NB4 (cell line): ENCODE results near the gene ANKS1B.

Experiments
- DNase-seq: peaks from one replicate; pipeline ENCODE4 v3.0.0; 2010; ENCODE audit warnings: low read depth
- H3K4me3 ChIP-seq: one replicate; pipeline ENCODE4 v1.5.1; 2011; ENCODE audit warnings: mild to moderate bottlenecking, low read depth, low read length, moderate library complexity
- MYC ChIP-seq: IDR thresholded peaks from 2 replicates; pipeline ENCODE4 v1.6.1; 2011; ENCODE audit warnings: low read depth, low read length
- POLR2A ChIP-seq: IDR thresholded peaks from 2 replicates; pipeline ENCODE4 v1.6.1; 2011; ENCODE audit warnings: mild to moderate bottlenecking; ENCODE audit not compliant: insufficient read length; ENCODE audit errors: extremely low read depth
- TF ChIP-seq, protein P1 (sequence below): IDR thresholded peaks from one replicate; pipeline ENCODE4 v1.5.1; 2012; ENCODE audit warnings: low read depth, low read length
- TF ChIP-seq, protein P2 (sequence below): IDR thresholded peaks from 2 replicates; pipeline ENCODE4 v1.6.1; 2011; ENCODE audit warnings: low read depth, low read length

ANKS1B gene

DNA sequence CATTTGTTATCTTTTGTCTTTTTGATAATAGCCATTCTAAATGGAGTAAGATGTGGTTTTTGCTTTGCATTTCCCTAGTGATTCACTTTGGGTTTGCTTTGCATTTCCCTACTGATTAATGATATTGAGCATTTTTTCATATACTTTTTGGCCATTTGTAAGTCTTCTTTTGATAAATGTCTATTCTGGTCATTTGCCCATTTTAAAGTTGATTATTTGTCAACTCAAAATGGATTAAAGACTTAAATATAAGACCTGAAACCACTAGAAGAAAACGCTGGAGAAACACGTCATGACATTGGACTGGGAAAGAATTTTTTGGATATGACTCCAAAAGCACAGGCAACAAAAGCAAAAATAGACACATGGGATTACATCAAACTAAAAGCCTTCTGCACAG lies 1191.6 kb downstream of the ANKS1B start:
- DNase-seq, result no peak
- TF ChIP-seq, protein P1, sequence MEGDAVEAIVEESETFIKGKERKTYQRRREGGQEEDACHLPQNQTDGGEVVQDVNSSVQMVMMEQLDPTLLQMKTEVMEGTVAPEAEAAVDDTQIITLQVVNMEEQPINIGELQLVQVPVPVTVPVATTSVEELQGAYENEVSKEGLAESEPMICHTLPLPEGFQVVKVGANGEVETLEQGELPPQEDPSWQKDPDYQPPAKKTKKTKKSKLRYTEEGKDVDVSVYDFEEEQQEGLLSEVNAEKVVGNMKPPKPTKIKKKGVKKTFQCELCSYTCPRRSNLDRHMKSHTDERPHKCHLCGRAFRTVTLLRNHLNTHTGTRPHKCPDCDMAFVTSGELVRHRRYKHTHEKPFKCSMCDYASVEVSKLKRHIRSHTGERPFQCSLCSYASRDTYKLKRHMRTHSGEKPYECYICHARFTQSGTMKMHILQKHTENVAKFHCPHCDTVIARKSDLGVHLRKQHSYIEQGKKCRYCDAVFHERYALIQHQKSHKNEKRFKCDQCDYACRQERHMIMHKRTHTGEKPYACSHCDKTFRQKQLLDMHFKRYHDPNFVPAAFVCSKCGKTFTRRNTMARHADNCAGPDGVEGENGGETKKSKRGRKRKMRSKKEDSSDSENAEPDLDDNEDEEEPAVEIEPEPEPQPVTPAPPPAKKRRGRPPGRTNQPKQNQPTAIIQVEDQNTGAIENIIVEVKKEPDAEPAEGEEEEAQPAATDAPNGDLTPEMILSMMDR, result no peak
- TF ChIP-seq MYC (no peak), POLR2A (no peak)
- TF ChIP-seq, protein P2, sequence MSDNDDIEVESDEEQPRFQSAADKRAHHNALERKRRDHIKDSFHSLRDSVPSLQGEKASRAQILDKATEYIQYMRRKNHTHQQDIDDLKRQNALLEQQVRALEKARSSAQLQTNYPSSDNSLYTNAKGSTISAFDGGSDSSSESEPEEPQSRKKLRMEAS, result no peak
- H3K4me3 ChIP-seq, result no peak overlapping the region

DNA sequence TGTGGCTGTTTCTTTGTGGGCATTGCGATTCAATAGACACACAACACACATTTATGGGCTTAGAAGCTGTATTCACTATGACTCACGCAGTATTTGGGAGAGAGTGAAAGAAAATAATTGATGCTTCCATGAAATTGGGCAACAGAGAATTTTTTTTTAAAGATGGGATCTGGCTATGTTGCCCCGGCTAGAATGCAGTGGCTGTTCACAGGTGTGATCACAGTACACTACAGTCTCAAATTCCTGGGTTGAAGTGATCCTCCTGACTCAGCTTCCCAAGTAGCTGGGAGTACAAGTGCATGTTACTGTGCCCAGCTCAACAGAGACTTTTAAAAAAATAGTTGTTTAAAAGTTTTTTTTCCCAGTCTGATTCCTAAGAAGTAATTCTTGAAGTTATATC lies 1193.3 kb downstream of the ANKS1B start:
- TF ChIP-seq, protein P2, result no peak
- TF ChIP-seq POLR2A (no peak), MYC (no peak)
- TF ChIP-seq, protein P1, result no peak
- H3K4me3 ChIP-seq, result no peak overlapping the region
- no peak for DNase-seq

DNA sequence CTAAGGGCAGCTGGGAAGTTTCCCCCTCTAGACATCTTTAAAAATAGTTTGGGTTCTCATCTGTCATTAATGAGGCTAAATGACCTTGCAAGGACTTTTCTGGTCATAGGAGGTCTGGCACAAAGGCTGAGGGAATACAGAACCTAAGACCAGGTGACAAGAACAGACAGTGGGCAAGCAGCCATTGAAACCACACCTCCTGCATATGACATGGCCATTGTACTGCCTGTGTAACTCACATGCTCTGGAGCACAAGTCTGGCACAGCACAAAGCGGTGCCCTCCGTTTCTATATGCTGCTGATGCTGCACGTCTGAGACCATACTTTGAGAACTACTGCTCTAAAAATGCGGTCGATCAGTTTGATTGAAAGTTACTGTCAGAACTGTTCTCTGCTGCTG lies 1196.3 kb downstream of the ANKS1B start:
- no peak for DNase-seq
- TF ChIP-seq MYC, result no peak
- TF ChIP-seq, protein P2, result no peak
- TF ChIP-seq, protein P1, result no peak
- H3K4me3 ChIP-seq, result no peak overlapping the region

DNA sequence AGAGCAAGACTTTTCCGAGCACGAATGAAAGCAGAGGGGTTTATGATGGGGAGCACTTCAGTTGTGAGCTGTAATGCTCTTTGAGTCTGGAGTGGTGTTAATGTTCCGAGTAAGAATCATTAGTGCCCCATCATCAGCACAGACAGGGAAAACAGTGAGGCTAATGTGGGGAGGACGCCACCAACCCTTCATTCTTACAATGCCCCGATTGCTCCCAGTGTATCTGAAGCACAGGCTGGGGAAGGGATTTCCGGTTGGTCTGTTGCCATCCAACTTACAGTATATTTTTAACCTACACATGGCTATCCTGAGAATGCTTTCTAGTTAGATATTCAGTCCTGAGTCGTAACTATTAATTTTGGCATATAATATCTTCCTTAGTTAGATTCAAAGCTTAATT lies 1198.1 kb downstream of the ANKS1B start:
- no peak overlapping the region for H3K4me3 ChIP-seq
- DNase-seq, result no peak
- TF ChIP-seq POLR2A (no peak), MYC (no peak)

DNA sequence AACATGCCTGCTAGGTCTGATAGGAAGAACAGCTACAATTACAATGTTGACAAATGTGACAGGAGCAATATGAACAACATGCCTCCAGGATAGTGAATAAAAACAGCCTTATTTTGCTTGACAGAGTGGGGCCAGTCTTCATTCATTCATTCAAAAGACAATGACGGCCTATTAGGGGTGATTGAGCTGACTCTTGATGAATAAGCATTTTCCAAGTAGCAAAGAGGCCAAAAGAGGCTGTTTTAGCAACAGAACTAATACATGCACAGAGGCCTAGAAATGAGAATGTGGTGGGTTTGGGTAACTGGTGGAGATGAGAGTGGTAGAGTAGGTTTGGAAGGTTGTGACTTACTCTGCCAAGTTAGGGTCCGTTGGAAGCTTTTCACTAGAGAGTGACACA lies 1201.3 kb downstream of the ANKS1B start:
- no peak for DNase-seq
- H3K4me3 ChIP-seq, result no peak overlapping the region
- TF ChIP-seq, protein P2, result no peak
- TF ChIP-seq POLR2A, result no peak
- TF ChIP-seq MYC, result no peak
- TF ChIP-seq, protein P1, result no peak

DNA sequence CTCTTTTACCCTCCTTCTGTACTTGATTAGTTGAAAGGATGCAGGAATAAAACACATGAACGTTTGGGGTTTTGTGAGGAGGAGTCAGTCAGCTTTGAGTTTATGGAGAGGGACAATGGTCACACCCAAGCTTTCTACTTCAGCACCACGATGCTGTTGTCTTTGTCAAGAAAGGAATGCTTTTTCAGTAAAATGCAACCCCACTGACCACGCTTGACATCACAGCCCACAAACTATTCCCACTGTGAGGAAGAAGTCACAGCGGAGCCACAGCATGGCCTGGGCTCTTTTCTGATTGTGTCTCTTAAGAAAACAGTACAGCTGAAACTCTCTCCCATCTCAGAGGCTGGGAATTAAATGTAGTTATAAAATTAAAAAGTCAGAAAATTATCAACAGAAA lies 1204.5 kb downstream of the ANKS1B start:
- no peak overlapping the region for H3K4me3 ChIP-seq
- no peak for DNase-seq
- TF ChIP-seq POLR2A, result no peak
- TF ChIP-seq, protein P2, result no peak
- TF ChIP-seq, protein P1, result no peak
- TF ChIP-seq MYC, result no peak
